Measurements from ENCODE around the gene PBX3. TPM values are rescaled to one million over a fixed set of nuclear protein-coding genes. Genes with fewer than 3 reads are reported as not detected.

The PBX3 gene
- total RNA-seq (2014; rRNA removed; shearing (Covaris generic)): 17.0 and 44.9 TPM in 2 replicates

- no peak for DNase-seq (ENCODE audit: low spot score)
- in situ Hi-C loops (cut with HindIII; ENCODE audit: low sequenced_read_pairs): no loop called here
These were observed at the start of gene PBX3 for GRCh38 chr9:125747053-125747764. PBX3 (plus strand) TSS chr9:125747373.

GRCh38 chr9:125699870-125700269 is 47.3 kb upstream of the PBX3 start:
- no peak for DNase-seq (ENCODE audit: low spot score)
- in situ Hi-C loops (cut with HindIII; ENCODE audit: low sequenced_read_pairs): no loop called here

- DNase-seq (ENCODE audit: low spot score): no peak
- in situ Hi-C loops (cut with HindIII; ENCODE audit: low sequenced_read_pairs): no loop called here
These were observed 46.4 kb upstream of the PBX3 start for GRCh38 chr9:125700791-125701190.

GRCh38 chr9:125701351-125701750 is 45.8 kb upstream of the PBX3 start:
- in situ Hi-C loops (cut with HindIII; ENCODE audit: low sequenced_read_pairs): no loop called here
- DNase-seq (ENCODE audit: low spot score): no peak

- DNase-seq (ENCODE audit: low spot score): no peak
- in situ Hi-C loops (cut with HindIII; ENCODE audit: low sequenced_read_pairs): no loop called here
These were observed 43.5 kb upstream of the PBX3 start for GRCh38 chr9:125703662-125704061.

- in situ Hi-C loops (cut with HindIII; ENCODE audit: low sequenced_read_pairs): no loop called here
- DNase-seq (ENCODE audit: low spot score): no peak
These were observed 41.3 kb upstream of the PBX3 start for GRCh38 chr9:125705893-125706292.

GRCh38 chr9:125706651-125707471 is 40.3 kb upstream of the PBX3 start, which contains the start of gene MAPKAP1:
MAPKAP1 (minus strand) TSS chr9:125707208; CDS start chr9:125672574, 34,634 bp downstream.
- DNase-seq (ENCODE audit: low spot score): peak; percentile 96
- in situ Hi-C loops (cut with HindIII; ENCODE audit: low sequenced_read_pairs): no loop called here

- in situ Hi-C loops (cut with HindIII; ENCODE audit: low sequenced_read_pairs): no loop called here
- no peak for DNase-seq (ENCODE audit: low spot score)
These were observed 39.7 kb upstream of the PBX3 start for GRCh38 chr9:125707472-125707804.

- no peak for DNase-seq (ENCODE audit: low spot score)
- in situ Hi-C loops (cut with HindIII; ENCODE audit: low sequenced_read_pairs): no loop called here
These were observed 20.6 kb upstream of the PBX3 start for GRCh38 chr9:125726456-125727132.

GRCh38 chr9:125730168-125730567 is 17.0 kb upstream of the PBX3 start:
- DNase-seq (ENCODE audit: low spot score): no peak
- in situ Hi-C loops (cut with HindIII; ENCODE audit: low sequenced_read_pairs): no loop called here

GRCh38 chr9:125732562-125732961 is 14.6 kb upstream of the PBX3 start:
- DNase-seq (ENCODE audit: low spot score): no peak
- in situ Hi-C loops (cut with HindIII; ENCODE audit: low sequenced_read_pairs): no loop called here

- in situ Hi-C loops (cut with HindIII; ENCODE audit: low sequenced_read_pairs): no loop called here
- DNase-seq (ENCODE audit: low spot score): no peak
These were observed 7.7 kb upstream of the PBX3 start for GRCh38 chr9:125739436-125739835.

- no peak for DNase-seq (ENCODE audit: low spot score)
- in situ Hi-C loops (cut with HindIII; ENCODE audit: low sequenced_read_pairs): no loop called here
These were observed 4.5 kb upstream of the PBX3 start for GRCh38 chr9:125742657-125743056.

GRCh38 chr9:125743682-125744428 is 3.3 kb upstream of the PBX3 start:
- in situ Hi-C loops (cut with HindIII; ENCODE audit: low sequenced_read_pairs): no loop called here
- no peak for DNase-seq (ENCODE audit: low spot score)

GRCh38 chr9:125744616-125745015 is 2.6 kb upstream of the PBX3 start:
- DNase-seq (ENCODE audit: low spot score): no peak
- in situ Hi-C loops (cut with HindIII; ENCODE audit: low sequenced_read_pairs): no loop called here

GRCh38 chr9:125745018-125745417 is 2.2 kb upstream of the PBX3 start:
- DNase-seq (ENCODE audit: low spot score): no peak

GRCh38 chr9:125745682-125746016 is 1.5 kb upstream of the PBX3 start:
- no peak for DNase-seq (ENCODE audit: low spot score)
- in situ Hi-C loops (cut with HindIII; ENCODE audit: low sequenced_read_pairs): no loop called here

More at GRCh38 chr9:125745018-125745417, 2.2 kb upstream of the PBX3 start:
- in situ Hi-C loops (cut with HindIII; ENCODE audit: low sequenced_read_pairs): no loop called here

- in situ Hi-C loops (cut with HindIII; ENCODE audit: low sequenced_read_pairs): no loop called here
- peak; percentile 96 for DNase-seq (ENCODE audit: low spot score)
These were observed 978 bp upstream of the PBX3 start for GRCh38 chr9:125746017-125746773.

- no peak for DNase-seq (ENCODE audit: low spot score)
- in situ Hi-C loops (cut with HindIII; ENCODE audit: low sequenced_read_pairs): no loop called here
These were observed 460 bp upstream of the PBX3 start for GRCh38 chr9:125746774-125747052.
